SK-N-MC (cell line): ENCODE data around the gene DNAH10.

Experiments used
- DNase-seq: peaks from one replicate; pipeline ENCODE4 v3.0.0-alpha.2; 2011; ENCODE audit warnings: low read depth, low spot score
- H3K27ac ChIP-seq: fragments of 200-600 bp; sonication (generic); 2 replicates; pipeline ENCODE4 v1.5.1; 2016; ENCODE audit warnings: mixed run types
- H3K36me3 ChIP-seq: fragments of 200-600 bp; sonication (generic); 2 replicates; pipeline ENCODE4 v1.6.1; 2017; ENCODE audit warnings: antibody characterized with exemption, low read length, mixed read lengths; ENCODE audit not compliant: insufficient read depth
- H3K4me3 ChIP-seq: fragments of 200-600 bp; sonication (generic); 2 replicates; pipeline ENCODE4 v1.5.1; 2016
- H3K9ac ChIP-seq: fragments of 200-600 bp; sonication (generic); 2 replicates; pipeline ENCODE4 v1.8.0; 2017; ENCODE audit warnings: mixed run types, mixed read lengths; ENCODE audit not compliant: insufficient read length
- H3K9me3 ChIP-seq: fragments of 200-600 bp; sonication (generic); 2 replicates; pipeline ENCODE4 v1.6.1; 2017; ENCODE audit warnings: low read depth, mild to moderate bottlenecking, antibody characterized with exemption, low read length, moderate library complexity, mixed read lengths
- EZH2 ChIP-seq: fragments of 200-600 bp; sonication (generic); IDR thresholded peaks from one replicate; pipeline ENCODE4 v1.6.1; 2017; ENCODE audit warnings: antibody characterized with exemption
- FOXP2 ChIP-seq: optimal IDR thresholded peaks from 2 replicates; pipeline ENCODE3; 2011; ENCODE audit warnings: mild to moderate bottlenecking, moderate library complexity; ENCODE audit not compliant: insufficient read depth; ENCODE audit errors: extremely low read length, control extremely low read depth
- POLR2AphosphoS5 ChIP-seq: IDR thresholded peaks from 2 replicates; pipeline ENCODE4 v1.6.1; 2012; ENCODE audit warnings: mild to moderate bottlenecking, low read depth, low read length, borderline replicate concordance

DNAH10 gene

GRCh38 chr12:123950476-123951349, 188.6 kb downstream of the DNAH10 start:
- Histone ChIP-seq H3K9ac (no peak overlapping the region), H3K4me3 (no peak overlapping the region), H3K27ac (no peak overlapping the region), H3K9me3 (no peaks in the 10 kb centered on the region), H3K36me3 (no peaks in the 10 kb centered on the region)
- no peak for TF ChIP-seq EZH2
- TF ChIP-seq FOXP2, result no peak
- no peak for TF ChIP-seq POLR2AphosphoS5
- DNase-seq, result no peak

GRCh38 chr12:123951467-123951866, 189.4 kb downstream of the DNAH10 start:
- H3K4me3 ChIP-seq, result no peak overlapping the region
- H3K27ac ChIP-seq, result no peak overlapping the region
- no peak for DNase-seq
- H3K36me3 ChIP-seq, result no peaks in the 10 kb centered on the region
- H3K9ac ChIP-seq, result no peak overlapping the region
- H3K9me3 ChIP-seq, result no peaks in the 10 kb centered on the region
- TF ChIP-seq EZH2, result no peak
- no peak for TF ChIP-seq FOXP2

- H3K27ac ChIP-seq, result no peak overlapping the region
- TF ChIP-seq FOXP2, result no peak
- DNase-seq, result no peak
Measured at GRCh38 chr12:123952037-123952436, 189.9 kb downstream of the DNAH10 start.

GRCh38 chr12:123954647-123955350, 192.7 kb downstream of the DNAH10 start:
- TF ChIP-seq FOXP2 (no peak), EZH2 (no peak), POLR2AphosphoS5 (no peak)
- no peaks in the 10 kb centered on the region for H3K36me3 ChIP-seq

More at GRCh38 chr12:123952037-123952436, 189.9 kb downstream of the DNAH10 start:
- H3K4me3 ChIP-seq, result no peak overlapping the region
- no peaks in the 10 kb centered on the region for H3K9me3 ChIP-seq
- no peaks in the 10 kb centered on the region for H3K36me3 ChIP-seq
- H3K9ac ChIP-seq, result no peak overlapping the region

GRCh38 chr12:123956249-123956648, 194.1 kb downstream of the DNAH10 start:
- no peak overlapping the region for H3K27ac ChIP-seq
- no peaks in the 10 kb centered on the region for H3K9me3 ChIP-seq
- no peak for TF ChIP-seq FOXP2
- no peak for TF ChIP-seq POLR2AphosphoS5
- no peak for TF ChIP-seq EZH2
- H3K4me3 ChIP-seq, result no peak overlapping the region
- no peaks in the 10 kb centered on the region for H3K36me3 ChIP-seq
- DNase-seq, result no peak
- H3K9ac ChIP-seq, result no peak overlapping the region

More at GRCh38 chr12:123954647-123955350, 192.7 kb downstream of the DNAH10 start:
- Histone ChIP-seq H3K27ac (no peak overlapping the region), H3K9me3 (no peaks in the 10 kb centered on the region), H3K4me3 (no peak overlapping the region), H3K9ac (no peak overlapping the region)
- DNase-seq, result no peak

GRCh38 chr12:123957196-123957595, 195.1 kb downstream of the DNAH10 start:
- H3K9me3 ChIP-seq, result no peaks in the 10 kb centered on the region
- TF ChIP-seq FOXP2 (no peak), EZH2 (no peak), POLR2AphosphoS5 (no peak)
- no peak overlapping the region for H3K4me3 ChIP-seq
- no peak for DNase-seq
- H3K27ac ChIP-seq, result no peak overlapping the region
- no peaks in the 10 kb centered on the region for H3K36me3 ChIP-seq
- H3K9ac ChIP-seq, result no peak overlapping the region

GRCh38 chr12:123958462-123958861, 196.4 kb downstream of the DNAH10 start:
- Histone ChIP-seq H3K4me3 (no peak overlapping the region), H3K9me3 (no peaks in the 10 kb centered on the region), H3K9ac (no peak overlapping the region), H3K27ac (no peak overlapping the region), H3K36me3 (no peaks in the 10 kb centered on the region)
- DNase-seq, result no peak
- TF ChIP-seq EZH2 (no peak), POLR2AphosphoS5 (no peak)

- no peak overlapping the region for H3K4me3 ChIP-seq
- no peaks in the 10 kb centered on the region for H3K36me3 ChIP-seq
- TF ChIP-seq EZH2 (no peak), POLR2AphosphoS5 (no peak), FOXP2 (no peak)
- DNase-seq, result no peak
- H3K9me3 ChIP-seq, result no peaks in the 10 kb centered on the region
- no peak overlapping the region for H3K9ac ChIP-seq
- no peak overlapping the region for H3K27ac ChIP-seq
Measured at GRCh38 chr12:123958876-123959275, 196.8 kb downstream of the DNAH10 start.
